Measurements from ENCODE around the gene POC1A.

DNA sequence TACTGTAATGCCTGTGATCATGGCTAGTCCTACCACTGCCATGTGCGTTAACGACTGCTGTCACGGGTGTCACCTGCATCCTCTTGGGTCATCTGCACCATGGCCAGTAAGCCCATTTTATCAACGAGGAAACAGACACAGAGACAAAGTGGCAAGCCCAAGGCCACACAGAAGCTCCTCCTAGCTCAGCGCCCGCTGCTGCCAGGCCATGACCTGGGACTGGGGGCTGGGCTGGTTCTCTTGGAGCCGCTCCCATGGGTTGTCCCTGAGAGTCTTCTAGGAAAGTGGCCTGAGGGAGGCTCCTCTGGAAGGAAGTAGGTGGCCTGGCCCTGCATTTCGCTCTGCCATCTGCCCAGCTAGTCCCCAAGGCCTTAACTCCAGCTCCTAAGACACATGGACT, 102.8 kb downstream of the POC1A start:
- TF ChIP-seq, protein P1, sequence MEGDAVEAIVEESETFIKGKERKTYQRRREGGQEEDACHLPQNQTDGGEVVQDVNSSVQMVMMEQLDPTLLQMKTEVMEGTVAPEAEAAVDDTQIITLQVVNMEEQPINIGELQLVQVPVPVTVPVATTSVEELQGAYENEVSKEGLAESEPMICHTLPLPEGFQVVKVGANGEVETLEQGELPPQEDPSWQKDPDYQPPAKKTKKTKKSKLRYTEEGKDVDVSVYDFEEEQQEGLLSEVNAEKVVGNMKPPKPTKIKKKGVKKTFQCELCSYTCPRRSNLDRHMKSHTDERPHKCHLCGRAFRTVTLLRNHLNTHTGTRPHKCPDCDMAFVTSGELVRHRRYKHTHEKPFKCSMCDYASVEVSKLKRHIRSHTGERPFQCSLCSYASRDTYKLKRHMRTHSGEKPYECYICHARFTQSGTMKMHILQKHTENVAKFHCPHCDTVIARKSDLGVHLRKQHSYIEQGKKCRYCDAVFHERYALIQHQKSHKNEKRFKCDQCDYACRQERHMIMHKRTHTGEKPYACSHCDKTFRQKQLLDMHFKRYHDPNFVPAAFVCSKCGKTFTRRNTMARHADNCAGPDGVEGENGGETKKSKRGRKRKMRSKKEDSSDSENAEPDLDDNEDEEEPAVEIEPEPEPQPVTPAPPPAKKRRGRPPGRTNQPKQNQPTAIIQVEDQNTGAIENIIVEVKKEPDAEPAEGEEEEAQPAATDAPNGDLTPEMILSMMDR (IDR thresholded peaks at IDR 0.05) = no peak
- no peak for TF ChIP-seq POLR2A (IDR thresholded peaks at IDR 0.05)
